Superior temporal gyrus (tissue), 1 donor: ENCODE measurements around the gene CUX1.

Source experiments
- DNase-seq: peaks from one replicate; pipeline ENCODE4 v3.0.0-alpha.2; 2016; ENCODE audit errors: extremely low spot score

The CUX1 gene

GRCh38 chr7:102184303-102184702 lies 366.9 kb downstream of the CUX1 start:
- no peak for DNase-seq

GRCh38 chr7:102185796-102186195 lies 368.4 kb downstream of the CUX1 start:
- DNase-seq: no peak

- no peak for DNase-seq
These were observed 368.9 kb downstream of the CUX1 start for GRCh38 chr7:102186306-102186705.

- DNase-seq: no peak
These were observed 371.3 kb downstream of the CUX1 start for GRCh38 chr7:102188746-102189145.

GRCh38 chr7:102189756-102190155 lies 372.3 kb downstream of the CUX1 start:
- DNase-seq: no peak

- DNase-seq: no peak
These were observed 373.4 kb downstream of the CUX1 start for GRCh38 chr7:102190776-102191350.

GRCh38 chr7:102191556-102192379 lies 374.3 kb downstream of the CUX1 start:
- DNase-seq: no peak

- no peak for DNase-seq
These were observed 375.4 kb downstream of the CUX1 start for GRCh38 chr7:102192790-102193189.

- no peak for DNase-seq
These were observed 376.4 kb downstream of the CUX1 start for GRCh38 chr7:102193806-102194205.

- DNase-seq: no peak
These were observed 377.9 kb downstream of the CUX1 start for GRCh38 chr7:102195361-102195760.

GRCh38 chr7:102196028-102196427 lies 378.6 kb downstream of the CUX1 start:
- no peak for DNase-seq

- no peak for DNase-seq
These were observed 379.7 kb downstream of the CUX1 start for GRCh38 chr7:102197161-102197560.

GRCh38 chr7:102197599-102197998 lies 380.2 kb downstream of the CUX1 start:
- DNase-seq: no peak

- no peak for DNase-seq
These were observed 381.1 kb downstream of the CUX1 start for GRCh38 chr7:102198417-102198956.

GRCh38 chr7:102201576-102201975 lies 384.1 kb downstream of the CUX1 start:
- DNase-seq: no peak

GRCh38 chr7:102202556-102202955 lies 385.1 kb downstream of the CUX1 start:
- DNase-seq: no peak

- DNase-seq: no peak
These were observed 385.8 kb downstream of the CUX1 start for GRCh38 chr7:102203218-102203617.

GRCh38 chr7:102204212-102204611 lies 386.8 kb downstream of the CUX1 start:
- DNase-seq: no peak

- peak; percentile 24 for DNase-seq
These were observed 388.5 kb downstream of the CUX1 start for GRCh38 chr7:102205915-102206314.

GRCh38 chr7:102208826-102209225 lies 391.4 kb downstream of the CUX1 start:
- DNase-seq: peak; percentile 29

GRCh38 chr7:102210787-102211186 lies 393.4 kb downstream of the CUX1 start:
- DNase-seq: no peak

- no peak for DNase-seq
These were observed 394.4 kb downstream of the CUX1 start for GRCh38 chr7:102211590-102212550.
